ENCODE results near the gene ASB4.
"Not testable (repeated sequence)": the region's sequence is repeated elsewhere in the genome, so short reads cannot be mapped to it uniquely, and the experiment has no call there.

Gene ASB4

DNA sequence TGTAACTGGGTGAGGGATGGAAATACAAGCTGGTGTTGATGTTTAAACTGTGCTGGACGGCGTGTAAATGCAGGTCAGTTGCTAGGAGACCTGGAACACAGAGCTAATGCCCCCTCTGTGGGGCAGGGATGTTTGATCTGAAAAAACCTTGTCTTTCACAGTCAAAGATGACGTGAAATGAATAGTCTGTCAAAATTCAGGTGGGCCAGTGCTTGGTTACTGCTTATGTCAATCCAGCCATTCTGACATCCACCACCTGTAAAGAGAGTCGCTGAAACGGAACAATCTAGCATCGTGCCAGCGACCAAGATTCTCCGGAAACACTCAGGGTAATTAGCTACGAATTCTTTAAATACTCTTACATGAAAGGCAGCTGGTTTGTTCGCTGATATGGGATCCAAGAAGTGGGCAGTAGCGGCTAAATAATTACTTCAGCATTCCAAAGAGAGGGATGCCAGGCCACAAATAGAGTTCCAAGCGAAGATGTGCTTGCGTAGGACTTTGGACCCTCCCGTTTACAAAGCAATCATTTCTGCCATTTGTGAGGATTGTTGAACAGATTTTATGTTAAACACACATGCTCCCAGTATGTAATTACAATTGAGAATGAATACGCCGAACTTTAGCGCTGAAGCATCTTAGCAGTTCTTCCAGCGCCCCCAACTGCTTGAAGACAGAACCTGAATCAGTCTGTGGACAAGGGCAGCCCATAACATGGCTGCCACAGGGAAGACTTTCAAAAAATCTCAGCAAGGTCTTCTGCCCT is 7.3 kb upstream of the ASB4 start:
- no peak for DNase-seq (ENCODE audit: low read depth)

GRCh38 chr7:95479992-95480624 is 5.6 kb upstream of the ASB4 start:
- DNase-seq (ENCODE audit: low read depth): no peak

DNA sequence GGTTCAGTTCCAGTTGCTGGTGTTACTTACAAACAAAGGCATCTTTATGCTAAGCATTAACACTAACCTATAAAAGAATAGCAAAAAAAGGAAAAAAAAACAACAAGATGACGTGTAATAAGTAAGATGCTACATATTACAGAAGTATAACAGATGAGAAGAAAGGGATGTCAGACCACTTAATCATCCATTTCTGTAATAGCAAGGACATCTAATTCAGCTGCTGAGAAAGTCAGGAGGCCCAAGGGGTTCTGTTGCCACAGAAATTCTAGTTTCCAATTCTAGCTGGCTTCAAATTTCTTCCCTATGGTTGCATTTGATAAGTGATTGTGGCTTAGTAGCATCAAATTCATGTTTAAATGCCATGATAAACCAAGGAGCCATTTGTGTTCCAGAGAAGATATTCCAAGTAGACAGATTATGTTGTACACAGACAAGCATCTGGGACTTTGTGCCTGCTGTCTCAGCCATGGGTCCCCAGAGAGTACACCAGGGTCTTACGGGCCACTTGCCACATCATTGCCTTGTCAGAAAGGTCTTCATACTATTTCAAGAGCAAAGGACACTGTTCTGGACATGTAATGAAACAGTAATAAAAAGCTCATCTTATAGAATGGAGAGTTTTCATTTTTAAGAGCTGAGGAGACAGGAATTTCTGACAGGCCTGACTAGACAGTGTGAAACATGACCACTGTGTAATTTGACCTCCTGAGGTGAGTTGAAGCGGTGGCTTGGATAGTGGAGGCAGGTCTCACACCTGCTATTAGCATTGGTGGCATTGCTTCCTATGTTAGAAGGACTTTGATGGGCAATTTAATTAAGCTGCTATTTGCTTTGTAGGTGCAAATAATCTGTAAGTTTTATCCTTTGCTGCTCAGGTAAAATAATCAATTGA is 4.2 kb upstream of the ASB4 start:
- DNase-seq (ENCODE audit: low read depth): no peak

GRCh38 chr7:95482424-95482823 is 3.3 kb upstream of the ASB4 start:
- DNase-seq (ENCODE audit: low read depth): no peak

- DNase-seq (ENCODE audit: low read depth): no peak
These were observed 4.6 kb downstream of the ASB4 start for GRCh38 chr7:95490231-95490762.

- no peak for DNase-seq (ENCODE audit: low read depth)
These were observed 5.5 kb downstream of the ASB4 start for GRCh38 chr7:95491201-95491600.

- no peak for DNase-seq (ENCODE audit: low read depth)
These were observed 6.0 kb downstream of the ASB4 start for GRCh38 chr7:95491634-95492314.

DNA sequence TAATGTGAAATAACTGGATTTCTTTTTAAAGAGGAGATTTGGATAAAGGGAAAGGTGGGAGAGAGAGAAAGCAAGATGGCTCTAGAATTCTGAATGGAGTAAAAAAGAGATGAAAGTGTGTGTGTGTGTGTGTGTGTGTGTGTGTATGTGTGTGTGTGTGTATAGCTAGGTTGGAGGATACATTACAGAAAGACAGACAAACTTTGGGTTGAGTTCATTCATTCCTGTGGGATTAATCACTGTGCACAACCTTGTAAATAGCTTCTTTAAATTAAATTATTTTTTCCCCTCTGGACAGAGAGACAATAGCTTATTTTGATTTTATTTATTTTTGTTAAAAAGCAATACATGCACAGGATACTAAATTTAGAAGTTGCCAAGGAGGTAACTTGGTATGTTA is 7.5 kb downstream of the ASB4 start:
- no peak for DNase-seq (ENCODE audit: low read depth)

DNA sequence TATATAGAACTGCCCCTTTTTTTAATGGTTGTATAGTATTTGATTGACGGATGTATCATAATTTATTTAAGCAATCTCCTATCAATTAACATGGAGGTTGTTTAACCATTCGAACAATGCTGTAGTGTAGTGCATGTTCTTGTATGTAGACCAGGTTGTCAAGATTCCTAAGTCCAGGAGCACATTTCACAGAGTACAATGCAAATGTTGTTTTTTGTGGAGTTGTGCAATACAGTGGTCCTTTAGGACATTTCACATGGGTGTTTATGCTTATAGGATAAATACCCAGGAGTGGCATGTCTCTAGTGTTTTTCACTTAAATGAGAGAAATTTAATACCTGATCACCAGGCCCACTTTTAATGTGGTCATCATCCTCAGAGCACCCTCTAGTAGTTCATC is 8.1 kb downstream of the ASB4 start:
- no peak for DNase-seq (ENCODE audit: low read depth)

- DNase-seq (ENCODE audit: low read depth): no peak
These were observed 15.6 kb downstream of the ASB4 start for GRCh38 chr7:95501261-95501832.

- DNase-seq (ENCODE audit: low read depth): no peak
These were observed 16.7 kb downstream of the ASB4 start for GRCh38 chr7:95502403-95502802.

GRCh38 chr7:95503271-95504131 is 17.8 kb downstream of the ASB4 start:
- DNase-seq (ENCODE audit: low read depth): no peak

GRCh38 chr7:95504132-95504588 is 18.4 kb downstream of the ASB4 start:
- DNase-seq (ENCODE audit: low read depth): not testable (repeated sequence)

- no peak for DNase-seq (ENCODE audit: low read depth)
These were observed 23.0 kb downstream of the ASB4 start for GRCh38 chr7:95508780-95509179.

DNA sequence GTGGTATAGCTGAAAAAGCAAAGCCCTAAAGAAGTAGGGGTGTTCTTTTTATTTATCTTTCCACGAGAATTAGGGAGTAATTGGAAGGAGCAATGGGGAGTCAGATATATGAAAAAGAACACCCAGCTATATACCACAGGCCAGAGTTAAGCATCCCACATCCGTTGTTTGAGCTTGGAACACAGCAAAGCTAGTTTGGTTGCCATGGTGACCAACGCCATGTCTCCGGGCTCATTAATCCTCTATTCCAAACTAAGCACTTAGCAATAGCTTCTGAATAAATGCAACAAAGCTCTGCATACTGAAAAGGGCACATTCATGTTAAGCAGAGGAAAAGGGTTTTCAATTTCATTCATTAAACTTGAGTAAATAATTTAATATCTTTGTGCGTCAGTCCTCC is 23.5 kb downstream of the ASB4 start:
- no peak for DNase-seq (ENCODE audit: low read depth)

DNA sequence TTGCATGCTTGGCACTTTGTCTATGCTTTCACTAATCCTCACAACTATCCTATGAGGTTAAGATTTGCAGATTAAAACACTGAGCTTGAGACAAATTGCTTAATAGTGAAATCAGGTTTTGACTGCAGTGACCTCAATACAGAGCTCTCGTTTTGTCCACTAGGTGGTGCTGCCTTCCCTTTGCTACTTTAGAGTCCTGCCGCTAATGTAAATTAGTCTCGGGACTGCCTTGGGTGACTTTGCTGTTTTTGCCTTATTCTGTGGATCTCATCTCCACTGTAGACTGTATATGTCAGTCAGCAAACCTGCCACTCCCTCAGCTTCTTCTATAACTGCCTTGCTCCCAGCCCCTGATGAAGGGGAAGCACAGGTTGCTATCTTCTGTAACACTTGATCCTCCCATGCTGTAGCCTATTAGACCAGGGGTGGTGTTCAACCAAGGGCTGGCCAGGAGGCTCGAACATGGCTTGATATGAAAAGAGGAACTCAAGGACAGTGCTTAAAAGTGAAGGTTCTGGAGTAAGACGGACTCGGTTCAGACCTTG is 26.0 kb downstream of the ASB4 start:
- DNase-seq (ENCODE audit: low read depth): no peak

- DNase-seq (ENCODE audit: low read depth): no peak
These were observed 31.7 kb downstream of the ASB4 start for GRCh38 chr7:95517458-95517857.

GRCh38 chr7:95517870-95518269 is 32.1 kb downstream of the ASB4 start:
- DNase-seq (ENCODE audit: low read depth): no peak

GRCh38 chr7:95520136-95520535 is 34.4 kb downstream of the ASB4 start:
- no peak for DNase-seq (ENCODE audit: low read depth)

DNA sequence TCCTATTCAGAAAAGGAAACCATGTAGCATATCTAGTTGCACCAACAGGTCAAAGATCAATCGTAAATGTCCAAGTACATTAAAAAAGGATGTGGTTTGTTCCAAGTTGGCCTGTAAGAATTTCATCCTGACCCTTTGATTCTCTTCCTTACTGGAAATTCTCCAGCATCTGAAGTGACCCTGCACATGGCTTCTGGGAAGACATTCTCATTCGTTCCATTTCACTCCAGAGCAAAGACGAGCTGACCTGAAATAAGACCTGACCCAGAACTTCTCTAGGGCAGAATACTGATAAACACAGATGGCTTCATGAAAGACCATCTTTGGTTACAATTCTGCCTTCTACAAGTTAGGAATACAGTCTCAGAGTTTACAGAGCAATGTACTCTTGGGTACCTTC is 39.8 kb downstream of the ASB4 start:
- DNase-seq (ENCODE audit: low read depth): no peak
